Left lung (tissue), 10 donors: ENCODE data around the gene LMO1. TPM values are rescaled to one million over a fixed set of nuclear protein-coding genes. Genes with fewer than 3 reads are reported as not detected.

Experiments
- ATAC-seq: fragments of 200-7000 bp; cut with Tn5 transposase; one replicate; pipeline ENCODE4 v1.9.1; 2020; ENCODE audit warnings: moderate library complexity
- DNase-seq, 4 donors: peaks; one replicate each; pipeline ENCODE4 v3.0.0-alpha.2; 2013 to 2020
- H3K27ac ChIP-seq, 2 donors: fragments of 200-600 bp; sonication (generic) in 1 of 2; one replicate each; pipeline versions ENCODE4 v1.5.0 to v1.8.0; 2020 to 2021
- H3K27me3 ChIP-seq, 2 donors: fragments of 200-600 bp; sonication (generic) in 1 of 2; one replicate each; pipeline versions ENCODE4 v1.5.0 to v1.8.0; 2020 to 2021
- H3K36me3 ChIP-seq, 2 donors: fragments of 200-600 bp; sonication (generic) in 1 of 2; one replicate each; pipeline versions ENCODE4 v1.5.0 to v1.8.0; 2020 to 2021
- H3K4me1 ChIP-seq, 2 donors: fragments of 200-600 bp; one replicate each; pipeline ENCODE4 v1.8.0; 2021
- H3K4me3 ChIP-seq, 2 donors: fragments of 200-600 bp; sonication (generic) in 1 of 2; one replicate each; pipeline versions ENCODE4 v1.5.0 to v1.8.0; 2020 to 2021; ENCODE audit warnings: mild to moderate bottlenecking in 1 of 2
- H3K9me3 ChIP-seq, 2 donors: fragments of 200-600 bp; sonication (generic) in 1 of 2; one replicate each; pipeline versions ENCODE4 v1.5.0 to v1.8.0; 2020 to 2021
- CTCF ChIP-seq, 2 donors: fragments of 200-600 bp; sonication (generic) in 1 of 2; IDR thresholded peaks; one replicate each; pipeline versions ENCODE4 v1.5.0 to v1.8.0; 2021; ENCODE audit warnings: antibody characterized with exemption in 2 of 2
- intact Hi-C, 2 donors: fragments of 100-400 bp; cut with DNase I; formaldehyde crosslinking; loops; one replicate each; pipeline versions ENCODE4 v1.11.2 to v1.14.2; 2022
- polyA plus RNA-seq, 6 donors: library from polyadenylated mRNA; unstranded; fragments of 120-200 nt; gene quantifications; one replicate each; pipeline ENCODE4 v1.2.1, GENCODE V29; 2013; ENCODE audit not compliant: insufficient read length in 6 of 6
- total RNA-seq, 2 donors: library from RNA; stranded (reverse); fragmentation: NEBNext Ultra II Directional; extraction: Animal tissue kit (Norgen Biotek cat#: 25700); gene quantifications; one replicate each; pipeline ENCODE4 v1.2.1, GENCODE V29; 2021
- donor health status: DM: no; HTN: yes; CAD: no.
- donor health status: DM: no; HTN: no; CAD: no.

Gene LMO1
- total and polyA plus RNA-seq, 8 donors = 0.18 to 0.48 (median 0.23) TPM; not detected in 3

- Histone ChIP-seq H3K36me3 (no peaks in the 10 kb centered on the region), H3K4me1 (peaks cover 5 to 30% of the 10 kb centered on the region in 2 donors), H3K4me3 (no peak overlapping the region), H3K27me3 (peaks cover 76 to 100% of the 10 kb centered on the region in 2 donors), H3K27ac (no peak overlapping the region), H3K9me3 (no peaks in the 10 kb centered on the region)
- no peak for DNase-seq
- intact Hi-C loops = no loop called here
- ATAC-seq = no peak
- no peak for TF ChIP-seq CTCF (IDR thresholded peaks at IDR 0.05)
Measured at GRCh38 chr11:8265681-8266241, 2.1 kb upstream of the LMO1 start.

- ATAC-seq = peak; percentile 31
- H3K27ac ChIP-seq = no peak overlapping the region
- peak in 1 of 4 donors; percentile 77 for DNase-seq
- peaks cover 58 to 100% of the 10 kb centered on the region in 2 donors for H3K27me3 ChIP-seq
- H3K4me1 ChIP-seq = peaks cover 5 to 25% of the 10 kb centered on the region in 2 donors
- no peaks in the 10 kb centered on the region for H3K36me3 ChIP-seq
- peak overlapping the region; percentile 16 to 36 for H3K4me3 ChIP-seq
- H3K9me3 ChIP-seq = no peaks in the 10 kb centered on the region
- TF ChIP-seq CTCF (IDR thresholded peaks at IDR 0.05) = no peak
- intact Hi-C loops = no loop called here
Measured at GRCh38 chr11:8263109-8263768, 439 bp downstream of the LMO1 start.

- Histone ChIP-seq H3K36me3 (no peaks in the 10 kb centered on the region), H3K4me3 (peak overlapping the region; percentile 16 to 36), H3K27ac (no peak overlapping the region), H3K27me3 (peaks cover 51 to 96% of the 10 kb centered on the region in 2 donors), H3K9me3 (no peaks in the 10 kb centered on the region), H3K4me1 (peaks cover 5 to 19% of the 10 kb centered on the region in 2 donors)
- peak in 2 of 4 donors; percentile 65 to 85 for DNase-seq
- peak; percentile 49 for ATAC-seq
- intact Hi-C loops = no loop called here
- no peak for TF ChIP-seq CTCF (IDR thresholded peaks at IDR 0.05)
Measured at GRCh38 chr11:8262552-8263108, 1.0 kb downstream of the LMO1 start.

GRCh38 chr11:8261921-8262551 is 1.6 kb downstream of the LMO1 start:
- no peak for DNase-seq
- H3K4me3 ChIP-seq = no peak overlapping the region
- H3K4me1 ChIP-seq = peaks cover 5 to 19% of the 10 kb centered on the region in 2 donors
- intact Hi-C loops = no loop called here
- H3K36me3 ChIP-seq = no peaks in the 10 kb centered on the region
- ATAC-seq = no peak
- H3K27ac ChIP-seq = no peak overlapping the region
- TF ChIP-seq CTCF (IDR thresholded peaks at IDR 0.05) = no peak
- no peaks in the 10 kb centered on the region for H3K9me3 ChIP-seq
- H3K27me3 ChIP-seq = peaks cover 46 to 90% of the 10 kb centered on the region in 2 donors

- TF ChIP-seq CTCF (IDR thresholded peaks at IDR 0.05) = no peak
- intact Hi-C loops = no loop called here
- no peaks in the 10 kb centered on the region for H3K9me3 ChIP-seq
- peaks cover 5 to 19% of the 10 kb centered on the region in 2 donors for H3K4me1 ChIP-seq
- no peak overlapping the region for H3K4me3 ChIP-seq
- ATAC-seq (no peak), DNase-seq (no peak)
- H3K36me3 ChIP-seq = no peaks in the 10 kb centered on the region
- H3K27me3 ChIP-seq = peaks cover 39 to 83% of the 10 kb centered on the region in 2 donors
- H3K27ac ChIP-seq = no peak overlapping the region
Measured at GRCh38 chr11:8261291-8261690, 2.4 kb downstream of the LMO1 start.
